K562 (cell line): ENCODE measurements around the gene MUCL3. TPM values are rescaled to one million over a fixed set of nuclear protein-coding genes. Genes with fewer than 3 reads are reported as not detected.

Experiments used
- ATAC-seq: fragments of 200-7000 bp; cut with Tn5 transposase; 3 replicates; pipeline ENCODE4 v1.9.1; 2020; ENCODE audit warnings: moderate library complexity
- BruUV-seq: library from RNA; stranded (reverse); fragments of 400-500 nt; replicated peaks from 2 replicates; lab custom pipeline; 2021; lab: Mats Ljungman, UMichigan
- CTCF ChIA-PET: fragments of 300-600 bp; formaldehyde crosslinking; extraction: SDS; loops from one replicate; lab custom pipeline; 2021; ENCODE audit warnings: low intra/inter-chr PET ratio; lab: Yijun Ruan, JAX
- POLR2A ChIA-PET: fragments of 300-600, 350-650 bp; sonication (Branson Sonifier 250); formaldehyde crosslinking; extraction: SDS; loops from one replicate; lab custom pipeline; 2021; ENCODE audit warnings: antibody characterized with exemption, inconsistent platforms; lab: Yijun Ruan, JAX
- DNase-seq, 4 experiments: peaks; one replicate each; pipeline versions ENCODE4 v3.0.0 to v3.0.0-alpha.2; 2011 to 2018; ENCODE audit warnings: low spot score in 3 of 4, mixed read lengths in 3 of 4; ENCODE audit errors: extremely low read depth in 1 of 4
- FAIRE-seq: peaks from 2 replicates; lab custom pipeline; 2011; peaks lifted over from hg19 to GRCh38; lab: Jason Lieb, UNC
- H2AFZ ChIP-seq: 2 replicates; pipeline ENCODE4 v1.6.0; 2011; ENCODE audit warnings: low read depth, low read length, control low read depth, inconsistent platforms
- H3K27ac ChIP-seq: fragments of 200-600 bp; 3 replicates; pipeline ENCODE4 v1.8.0; 2011; ENCODE audit warnings: low read depth, mild to moderate bottlenecking, control low read depth, inconsistent platforms, low read length, moderate library complexity, mixed read lengths; ENCODE audit errors: extremely low read depth
- H3K27me3 ChIP-seq, 2 experiments: fragments of 300-600 bp in 1 of 2; 2 replicates in 1 of 2; 3 replicates in 1 of 2; pipeline versions ENCODE4 v1.6.0 to v1.8.0; 2011; ENCODE audit warnings: inconsistent platforms in 2 of 2, low read length in 2 of 2, mild to moderate bottlenecking in 1 of 2, mixed read lengths in 1 of 2, moderate library complexity in 1 of 2; ENCODE audit not compliant: control insufficient read depth in 2 of 2, insufficient read depth in 2 of 2
- H3K36me3 ChIP-seq: fragments of 300-600 bp; 3 replicates; pipeline ENCODE4 v1.8.0; 2011; ENCODE audit warnings: mild to moderate bottlenecking, low read length, inconsistent platforms; ENCODE audit not compliant: control insufficient read depth, insufficient read depth
- H3K4me1 ChIP-seq, 2 experiments: fragments of 200-600 bp in 1 of 2; replicated peaks in 1 of 2; 2 replicates in 1 of 2; 3 replicates in 1 of 2; pipeline versions ENCODE4 v1.5.1 to v1.8.0; 2011; ENCODE audit warnings: inconsistent platforms in 2 of 2, low read length in 2 of 2, mild to moderate bottlenecking in 1 of 2, mixed read lengths in 1 of 2, moderate library complexity in 1 of 2; ENCODE audit not compliant: control insufficient read depth in 2 of 2, insufficient read depth in 2 of 2
- H3K4me2 ChIP-seq: 2 replicates; pipeline ENCODE4 v1.6.1; 2011; ENCODE audit warnings: low read length, control low read depth, inconsistent platforms, mixed read lengths; ENCODE audit not compliant: insufficient read depth
- H3K4me3 ChIP-seq: fragments of 200-600 bp; sonication (generic), shearing (Covaris generic); 2 replicates; pipeline ENCODE4 v1.5.1; 2016; ENCODE audit warnings: control low read depth, inconsistent platforms
- H3K79me2 ChIP-seq: fragments of 200-600 bp; 3 replicates; pipeline ENCODE4 v1.8.0; 2011; ENCODE audit warnings: low read length, inconsistent platforms; ENCODE audit not compliant: control insufficient read depth, insufficient read depth
- H3K9ac ChIP-seq, 2 experiments: 2 replicates each; pipeline versions ENCODE4 v1.6.0 to v1.6.1; 2011; ENCODE audit warnings: low read depth in 2 of 2, low read length in 2 of 2, control low read depth in 1 of 2, inconsistent platforms in 1 of 2, mild to moderate bottlenecking in 1 of 2, mixed read lengths in 1 of 2; ENCODE audit not compliant: insufficient read depth in 1 of 2
- H3K9me1 ChIP-seq: one replicate; pipeline ENCODE4 v1.6.0; 2011; ENCODE audit warnings: inconsistent platforms, mild to moderate bottlenecking, low read length, moderate library complexity; ENCODE audit not compliant: control insufficient read depth, insufficient read depth
- H3K9me3 ChIP-seq: replicated peaks from 2 replicates; pipeline ENCODE4 v1.5.1; 2011; ENCODE audit warnings: low read depth, low read length, inconsistent platforms; ENCODE audit not compliant: control insufficient read depth, insufficient read depth
- H4K20me1 ChIP-seq: replicated peaks from 2 replicates; pipeline ENCODE4 v1.6.1; 2011; ENCODE audit warnings: low read length, inconsistent platforms, mixed read lengths; ENCODE audit not compliant: control insufficient read depth, insufficient read depth
- ARHGAP35 ChIP-seq: fragments of 450-650 bp; IDR thresholded peaks from 2 replicates; pipeline ENCODE4 v1.6.1; 2018; ENCODE audit not compliant: partially characterized antibody
- BCL6 ChIP-seq: fragments of 250-450 bp; sonication (Bioruptor Pico); IDR thresholded peaks from 2 replicates; pipeline ENCODE4 v1.4.0; 2020
- HSF4 ChIP-seq: fragments of 250-450 bp; sonication (Bioruptor Pico); IDR thresholded peaks from 2 replicates; pipeline ENCODE4 v2.1.2; 2022; ENCODE audit warnings: mild to moderate bottlenecking, moderate library complexity, borderline replicate concordance
- MXI1 ChIP-seq: IDR thresholded peaks from 2 replicates; pipeline ENCODE4 v1.6.1; 2011; ENCODE audit warnings: low read depth, mild to moderate bottlenecking, improper control_type of control experiment, low read length
- NFXL1 ChIP-seq: fragments of 450-650 bp; formaldehyde crosslinking; IDR thresholded peaks from 2 replicates; pipeline ENCODE4 v1.4.0; 2021; ENCODE audit warnings: mild to moderate bottlenecking
- PRMT5 ChIP-seq: sonication (generic); formaldehyde crosslinking; IDR thresholded peaks from 2 replicates; pipeline ENCODE4 v1.5.0; 2020; ENCODE audit warnings: missing genetic modification reagents
- SREBF2 ChIP-seq: sonication (generic); formaldehyde crosslinking; IDR thresholded peaks from 2 replicates; pipeline ENCODE4 v1.4.0; 2020; ENCODE audit warnings: mild to moderate bottlenecking, missing genetic modification reagents
- STAT5B ChIP-seq: fragments of 250-450 bp; sonication (Bioruptor Pico); IDR thresholded peaks from 2 replicates; pipeline ENCODE4 v1.8.0; 2021; ENCODE audit warnings: mild to moderate bottlenecking, inconsistent platforms
- ZNF699 ChIP-seq: fragments of 250-450 bp; sonication (Bioruptor Pico); IDR thresholded peaks from 2 replicates; pipeline ENCODE4 v1.8.0; 2021; ENCODE audit warnings: mild to moderate bottlenecking, moderate library complexity; ENCODE audit not compliant: insufficient replicate concordance
- ZNF766 ChIP-seq: fragments of 200-800 bp; sonication (Bioruptor generic); conservative IDR thresholded peaks from 2 replicates; pipeline ENCODE4 v1.6.1; 2016; ENCODE audit warnings: missing genetic modification characterization, missing compliant biosample characterization
- WGBS: fragments of 100-300 bp; shearing (Covaris generic); methylation state at CpG from one replicate; pipeline ENCODE4 v1.1.6; 2016; ENCODE audit warnings: low coverage, mixed read lengths; ENCODE audit not compliant: insufficient coverage; ENCODE audit errors: missing lambda C conversion rate; 5-methylcytosine and 5-hydroxymethylcytosine counted together
- in situ Hi-C: fragments of 300-500 bp; cut with MboI; formaldehyde crosslinking; loops from 4 replicates; pipeline ENCODE4 v1.15.0; 2018; ENCODE audit warnings: inconsistent platforms, mixed read lengths
- intact Hi-C: fragments of 100-400 bp; cut with micrococcal nuclease; formaldehyde crosslinking; loops from 2 replicates; pipeline ENCODE4 v1.14.2; 2022
- polyA plus RNA-seq, 8 experiments: library from polyadenylated mRNA; depleted of rRNA in 4 of 8; stranded (reverse) in 5 of 8; unstranded in 3 of 8; fragments of >200 nt; fragmentation: Nextera tagmentation in 2 of 8; fragmentation: Illumina TruSeq in 1 of 8; extraction: Ambion mirVana in 2 of 8; extraction: Trizol in 1 of 8; gene quantifications; 2 replicates each; pipeline versions ENCODE4 v1.2.1 to v1.2.3, GENCODE V29; 2011 to 2014; ENCODE audit warnings: inconsistent platforms in 1 of 8, missing spikeins in 1 of 8
- total RNA-seq, 7 experiments: library from RNA; depleted of rRNA in 6 of 7; stranded (reverse); fragments of >200 nt in 6 of 7; fragmentation: Illumina TruSeq in 2 of 7; extraction: Trizol in 2 of 7; gene quantifications; 2 replicates each; pipeline versions ENCODE4 v1.2.1 to v1.2.3, GENCODE V29; 2011 to 2021; ENCODE audit warnings: low replicate concordance in 1 of 7
- TF ChIP-seq, protein P1 (sequence below): IDR thresholded peaks from 2 replicates; pipeline ENCODE4 v1.6.1; 2011; ENCODE audit warnings: borderline replicate concordance, low read depth, mild to moderate bottlenecking, moderate library complexity, low read length; ENCODE audit not compliant: insufficient read depth, poor library complexity, severe bottlenecking
- TF ChIP-seq, protein P2 (sequence below): sonication (generic); formaldehyde crosslinking; IDR thresholded peaks from 2 replicates; pipeline ENCODE4 v1.5.0; 2020; ENCODE audit warnings: missing genetic modification reagents
- TF ChIP-seq, protein P3 (sequence below): sonication (generic); formaldehyde crosslinking; IDR thresholded peaks from 2 replicates; pipeline ENCODE4 v1.8.0; 2022; ENCODE audit warnings: missing genetic modification reagents, mild to moderate bottlenecking, borderline replicate concordance
- TF ChIP-seq, protein P4 (sequence below): sonication (generic); IDR thresholded peaks from 2 replicates; pipeline ENCODE4 v1.6.1; 2016

The MUCL3 gene
- total and polyA plus RNA-seq, 9 of the 15 experiments (the other 6 are each of a cell fraction or from before 2014, with no cell fraction given), result 0.07 TPM; not detected in 8

DNA sequence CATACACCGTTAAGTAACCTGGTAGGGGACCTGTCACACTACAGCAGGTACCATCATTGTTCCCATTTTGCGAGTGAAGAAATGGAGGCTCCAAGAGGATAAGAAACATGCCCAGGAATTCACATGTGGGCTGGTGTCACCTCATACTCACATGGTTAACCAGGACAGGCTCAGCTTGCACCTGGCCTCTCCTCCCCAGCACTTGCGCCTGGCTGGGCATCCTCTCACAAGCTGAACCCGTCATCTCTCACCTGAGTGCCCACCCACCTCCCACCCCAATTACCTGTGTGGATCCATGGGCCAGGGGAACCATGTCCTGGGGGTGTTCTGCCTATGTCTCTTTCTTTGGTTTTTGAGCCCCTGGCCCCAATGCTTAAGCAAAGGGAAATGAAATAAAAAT lies 10.3 kb upstream of the MUCL3 start:
- peaks cover 13% of the 10 kb centered on the region; the same call in 2 of the 3 replicates for H3K36me3 ChIP-seq
- no peak overlapping the region for H3K9ac ChIP-seq
- no peak overlapping the region for H2AFZ ChIP-seq
- in situ Hi-C loops, result no loop called here
- ChIA-PET CTCF (no interaction called here), POLR2A (interaction anchor here (0.6 to 2.4 kb wide), 3 partner anchors 10 to 248 kb away, joined by 3 to 12 read pairs (median 6); no protein-coding TSS in a partner anchor)
- no peaks in the 10 kb centered on the region for H4K20me1 ChIP-seq
- no TSS peak for BruUV-seq
- no peak overlapping the region for H3K4me3 ChIP-seq
- ATAC-seq (no peak), FAIRE-seq (no peak), DNase-seq (no peak)
- TF ChIP-seq, protein P1, sequence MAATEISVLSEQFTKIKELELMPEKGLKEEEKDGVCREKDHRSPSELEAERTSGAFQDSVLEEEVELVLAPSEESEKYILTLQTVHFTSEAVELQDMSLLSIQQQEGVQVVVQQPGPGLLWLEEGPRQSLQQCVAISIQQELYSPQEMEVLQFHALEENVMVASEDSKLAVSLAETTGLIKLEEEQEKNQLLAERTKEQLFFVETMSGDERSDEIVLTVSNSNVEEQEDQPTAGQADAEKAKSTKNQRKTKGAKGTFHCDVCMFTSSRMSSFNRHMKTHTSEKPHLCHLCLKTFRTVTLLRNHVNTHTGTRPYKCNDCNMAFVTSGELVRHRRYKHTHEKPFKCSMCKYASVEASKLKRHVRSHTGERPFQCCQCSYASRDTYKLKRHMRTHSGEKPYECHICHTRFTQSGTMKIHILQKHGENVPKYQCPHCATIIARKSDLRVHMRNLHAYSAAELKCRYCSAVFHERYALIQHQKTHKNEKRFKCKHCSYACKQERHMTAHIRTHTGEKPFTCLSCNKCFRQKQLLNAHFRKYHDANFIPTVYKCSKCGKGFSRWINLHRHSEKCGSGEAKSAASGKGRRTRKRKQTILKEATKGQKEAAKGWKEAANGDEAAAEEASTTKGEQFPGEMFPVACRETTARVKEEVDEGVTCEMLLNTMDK, result no peak
- TF ChIP-seq STAT5B (no peak), MXI1 (no peak), PRMT5 (CRISPR knock-in tag) (no peak), ZNF766 (CRISPR knock-in tag) (no peak), HSF4 (CRISPR knock-in tag) (no peak), NFXL1 (CRISPR knock-in tag) (no peak), BCL6 (CRISPR knock-in tag) (no peak), ZNF699 (CRISPR knock-in tag) (no peak), SREBF2 (CRISPR knock-in tag) (no peak), ARHGAP35 (no peak)
- TF ChIP-seq, protein P2, sequence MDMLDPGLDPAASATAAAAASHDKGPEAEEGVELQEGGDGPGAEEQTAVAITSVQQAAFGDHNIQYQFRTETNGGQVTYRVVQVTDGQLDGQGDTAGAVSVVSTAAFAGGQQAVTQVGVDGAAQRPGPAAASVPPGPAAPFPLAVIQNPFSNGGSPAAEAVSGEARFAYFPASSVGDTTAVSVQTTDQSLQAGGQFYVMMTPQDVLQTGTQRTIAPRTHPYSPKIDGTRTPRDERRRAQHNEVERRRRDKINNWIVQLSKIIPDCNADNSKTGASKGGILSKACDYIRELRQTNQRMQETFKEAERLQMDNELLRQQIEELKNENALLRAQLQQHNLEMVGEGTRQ (CRISPR knock-in tag), result no peak
- TF ChIP-seq, protein P3, sequence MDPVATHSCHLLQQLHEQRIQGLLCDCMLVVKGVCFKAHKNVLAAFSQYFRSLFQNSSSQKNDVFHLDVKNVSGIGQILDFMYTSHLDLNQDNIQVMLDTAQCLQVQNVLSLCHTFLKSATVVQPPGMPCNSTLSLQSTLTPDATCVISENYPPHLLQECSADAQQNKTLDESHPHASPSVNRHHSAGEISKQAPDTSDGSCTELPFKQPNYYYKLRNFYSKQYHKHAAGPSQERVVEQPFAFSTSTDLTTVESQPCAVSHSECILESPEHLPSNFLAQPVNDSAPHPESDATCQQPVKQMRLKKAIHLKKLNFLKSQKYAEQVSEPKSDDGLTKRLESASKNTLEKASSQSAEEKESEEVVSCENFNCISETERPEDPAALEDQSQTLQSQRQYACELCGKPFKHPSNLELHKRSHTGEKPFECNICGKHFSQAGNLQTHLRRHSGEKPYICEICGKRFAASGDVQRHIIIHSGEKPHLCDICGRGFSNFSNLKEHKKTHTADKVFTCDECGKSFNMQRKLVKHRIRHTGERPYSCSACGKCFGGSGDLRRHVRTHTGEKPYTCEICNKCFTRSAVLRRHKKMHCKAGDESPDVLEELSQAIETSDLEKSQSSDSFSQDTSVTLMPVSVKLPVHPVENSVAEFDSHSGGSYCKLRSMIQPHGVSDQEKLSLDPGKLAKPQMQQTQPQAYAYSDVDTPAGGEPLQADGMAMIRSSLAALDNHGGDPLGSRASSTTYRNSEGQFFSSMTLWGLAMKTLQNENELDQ (CRISPR knock-in tag), result no peak
- TF ChIP-seq, protein P4, sequence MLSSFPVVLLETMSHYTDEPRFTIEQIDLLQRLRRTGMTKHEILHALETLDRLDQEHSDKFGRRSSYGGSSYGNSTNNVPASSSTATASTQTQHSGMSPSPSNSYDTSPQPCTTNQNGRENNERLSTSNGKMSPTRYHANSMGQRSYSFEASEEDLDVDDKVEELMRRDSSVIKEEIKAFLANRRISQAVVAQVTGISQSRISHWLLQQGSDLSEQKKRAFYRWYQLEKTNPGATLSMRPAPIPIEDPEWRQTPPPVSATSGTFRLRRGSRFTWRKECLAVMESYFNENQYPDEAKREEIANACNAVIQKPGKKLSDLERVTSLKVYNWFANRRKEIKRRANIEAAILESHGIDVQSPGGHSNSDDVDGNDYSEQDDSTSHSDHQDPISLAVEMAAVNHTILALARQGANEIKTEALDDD, result no peak
- H3K9me1 ChIP-seq, result no peaks in the 10 kb centered on the region
- peaks cover 0 to 2% of the 10 kb centered on the region in 2 experiments; a peak in 3 of 5 replicates for H3K4me1 ChIP-seq
- 13% methylated on average over 4 of the region's 4 CpGs for WGBS
- no peaks in the 10 kb centered on the region for H3K79me2 ChIP-seq
- H3K4me2 ChIP-seq, result no peak overlapping the region
- intact Hi-C loops, result no loop called here
- peaks cover 4% of the 10 kb centered on the region; the same call in 1 of the 2 replicates for H3K9me3 ChIP-seq
- no peak overlapping the region for H3K27ac ChIP-seq
- H3K27me3 ChIP-seq, result peaks cover 0 to 13% of the 10 kb centered on the region in 2 experiments; a peak in 2 of 5 replicates
